Mucosa of rectum (tissue), 2 donors: Measurements from ENCODE around the gene GAP43.
"Not testable (repeated sequence)": the region's sequence is repeated elsewhere in the genome, so short reads cannot be mapped to it uniquely, and the experiment has no call there.

ENCODE experiments used
- H3K27ac ChIP-seq, 2 donors: one replicate each; pipeline ENCODE4 v1.7.0; 2013; ENCODE audit warnings: inconsistent platforms in 2 of 2, low read depth in 2 of 2, low read length in 2 of 2
- H3K27me3 ChIP-seq, 2 donors: one replicate each; pipeline ENCODE4 v1.7.0; 2013; ENCODE audit warnings: low read length in 2 of 2; ENCODE audit not compliant: control insufficient read depth in 2 of 2, insufficient read depth in 2 of 2
- H3K36me3 ChIP-seq, 2 donors: one replicate each; pipeline ENCODE4 v1.7.0; 2013; ENCODE audit warnings: low read length in 2 of 2; ENCODE audit not compliant: control insufficient read depth in 2 of 2, insufficient read depth in 2 of 2
- H3K4me1 ChIP-seq, 2 donors: one replicate each; pipeline ENCODE4 v1.7.0; 2013; ENCODE audit warnings: low read length in 2 of 2, mild to moderate bottlenecking in 1 of 2; ENCODE audit not compliant: control insufficient read depth in 2 of 2, insufficient read depth in 2 of 2
- H3K4me3 ChIP-seq, 2 donors: one replicate each; pipeline ENCODE4 v1.7.0; 2013; ENCODE audit warnings: low read length in 2 of 2
- H3K9ac ChIP-seq, 2 donors: one replicate each; pipeline ENCODE4 v1.7.0; 2013; ENCODE audit warnings: low read length in 2 of 2, low read depth in 1 of 2, mild to moderate bottlenecking in 1 of 2
- H3K9me3 ChIP-seq, 2 donors: one replicate each; pipeline ENCODE4 v1.7.0; 2013; ENCODE audit warnings: low read length in 2 of 2; ENCODE audit not compliant: control insufficient read depth in 2 of 2
- donor health status: healthy.
- donor health status: Normal muscosa, but diverticular disease.

GAP43 gene

DNA sequence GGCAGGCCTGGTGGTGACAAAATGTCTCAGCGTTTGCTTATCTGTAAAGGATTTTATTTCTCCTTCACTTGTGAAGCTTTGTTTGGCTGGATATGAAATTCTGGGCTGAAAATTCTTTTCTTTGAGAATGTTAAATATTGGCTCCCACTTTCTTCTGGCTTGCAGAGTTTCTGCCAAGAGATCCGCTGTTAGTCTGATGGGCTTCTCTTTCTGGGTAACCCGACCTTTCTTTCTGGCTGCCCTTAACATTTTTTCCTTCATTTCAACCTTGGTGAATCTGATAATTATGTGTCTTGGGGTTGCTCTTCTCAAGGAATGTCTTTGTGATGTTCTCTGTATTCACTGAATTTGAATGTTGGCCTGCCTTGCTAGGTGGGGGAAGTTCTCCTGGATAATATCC lies 113.0 kb downstream of the GAP43 start:
- not testable (repeated sequence) for H3K4me1 ChIP-seq, H3K9ac ChIP-seq, H3K27ac ChIP-seq, H3K36me3 ChIP-seq, H3K9me3 ChIP-seq, H3K27me3 ChIP-seq, H3K4me3 ChIP-seq

GRCh38 chr3:115741650-115742049 lies 118.3 kb downstream of the GAP43 start:
- H3K36me3 ChIP-seq: no peaks in the 10 kb centered on the region
- H3K4me1 ChIP-seq: no peaks in the 10 kb centered on the region
- no peak overlapping the region for H3K4me3 ChIP-seq
- H3K27ac ChIP-seq: no peak overlapping the region
- no peaks in the 10 kb centered on the region for H3K9me3 ChIP-seq
- no peak overlapping the region for H3K9ac ChIP-seq
- no peaks in the 10 kb centered on the region for H3K27me3 ChIP-seq

GRCh38 chr3:115744516-115744915 lies 121.2 kb downstream of the GAP43 start:
- H3K4me3 ChIP-seq, H3K4me1 ChIP-seq, H3K27me3 ChIP-seq, H3K27ac ChIP-seq, H3K9me3 ChIP-seq, H3K36me3 ChIP-seq, H3K9ac ChIP-seq: not testable (repeated sequence)

DNA sequence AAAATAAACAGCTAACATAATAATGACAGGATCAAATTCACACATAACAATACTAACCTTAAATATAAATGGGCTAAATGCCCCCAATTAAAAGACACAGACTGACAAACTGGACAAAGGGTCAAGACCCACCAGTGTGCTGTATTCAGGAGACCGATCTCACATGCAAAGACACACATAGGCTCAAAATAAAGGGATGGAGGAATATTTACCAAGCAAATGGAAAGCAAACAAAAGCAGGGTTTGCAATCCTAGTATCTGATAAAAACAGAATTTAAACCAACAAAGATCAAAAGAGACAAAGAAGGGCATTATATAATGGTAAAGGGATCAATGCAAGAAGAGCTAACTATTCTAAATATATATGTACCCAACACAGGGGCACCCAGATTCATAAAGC lies 129.7 kb downstream of the GAP43 start:
- H3K27ac ChIP-seq, H3K4me1 ChIP-seq, H3K9ac ChIP-seq, H3K27me3 ChIP-seq, H3K36me3 ChIP-seq, H3K4me3 ChIP-seq, H3K9me3 ChIP-seq: not testable (repeated sequence)

DNA sequence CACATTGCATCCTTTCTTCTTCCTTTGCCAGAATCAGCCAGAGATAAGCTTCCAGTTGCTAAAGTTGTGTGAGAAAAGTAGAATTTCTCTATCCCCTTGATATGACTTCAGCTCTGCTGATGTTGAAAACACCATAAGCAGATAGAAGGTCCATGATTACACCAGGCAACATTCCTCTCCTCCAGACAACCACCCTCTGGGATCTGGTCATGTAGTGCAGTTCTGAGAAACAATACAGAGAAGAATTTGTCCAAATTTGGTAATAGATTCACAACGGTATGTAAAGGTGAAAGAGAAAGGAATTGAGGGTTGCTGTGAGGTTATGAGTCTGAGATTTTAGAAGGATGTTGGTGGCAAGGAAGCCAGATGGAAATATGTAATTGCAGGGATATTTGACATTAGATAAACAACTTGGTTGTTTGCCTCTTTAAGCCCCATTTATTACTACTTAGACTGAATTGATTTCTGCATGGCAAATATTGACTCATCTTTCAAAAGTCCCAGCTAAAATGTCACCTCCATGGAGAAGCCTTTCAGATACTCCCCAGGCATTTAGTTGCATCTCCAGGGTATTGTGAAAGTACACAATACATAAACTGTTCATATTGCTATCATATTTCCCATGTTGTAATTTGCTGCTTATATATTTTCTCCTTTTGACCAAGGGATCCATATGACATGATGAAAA lies 134.9 kb downstream of the GAP43 start:
- H3K4me3 ChIP-seq: no peak overlapping the region
- no peaks in the 10 kb centered on the region for H3K36me3 ChIP-seq
- no peaks in the 10 kb centered on the region for H3K9me3 ChIP-seq
- no peaks in the 10 kb centered on the region for H3K4me1 ChIP-seq
- no peaks in the 10 kb centered on the region for H3K27me3 ChIP-seq
- H3K9ac ChIP-seq: no peak overlapping the region
- H3K27ac ChIP-seq: no peak overlapping the region

DNA sequence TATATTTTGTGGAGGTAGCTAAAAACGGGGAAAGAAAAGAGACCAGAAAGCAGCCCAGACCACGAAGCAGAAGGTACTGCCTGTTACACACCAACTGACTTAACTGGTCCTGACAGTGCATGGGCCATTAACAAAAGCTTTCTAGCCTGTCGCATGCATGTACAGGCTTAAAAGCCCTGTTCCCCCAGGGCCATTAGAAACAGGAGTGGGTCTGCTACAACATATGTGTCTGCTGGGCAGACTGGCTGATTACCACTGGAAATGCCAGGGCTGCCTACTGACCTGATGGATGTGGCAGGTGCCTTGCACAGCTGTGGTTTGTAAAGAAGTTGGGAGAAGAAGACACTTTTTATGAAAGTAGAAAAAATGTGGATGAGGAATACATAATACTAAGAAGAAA lies 137.4 kb downstream of the GAP43 start:
- Histone ChIP-seq H3K4me1 (no peaks in the 10 kb centered on the region), H3K9me3 (no peaks in the 10 kb centered on the region), H3K9ac (no peak overlapping the region), H3K27ac (no peak overlapping the region), H3K36me3 (no peaks in the 10 kb centered on the region), H3K27me3 (no peaks in the 10 kb centered on the region), H3K4me3 (no peak overlapping the region)

- Histone ChIP-seq H3K9ac (no peak overlapping the region), H3K9me3 (no peaks in the 10 kb centered on the region), H3K4me3 (no peak overlapping the region), H3K27ac (no peak overlapping the region), H3K36me3 (no peaks in the 10 kb centered on the region), H3K4me1 (no peaks in the 10 kb centered on the region), H3K27me3 (no peaks in the 10 kb centered on the region)
Measured at GRCh38 chr3:115761927-115762305, 138.6 kb downstream of the GAP43 start.

GRCh38 chr3:115766587-115767482 lies 143.5 kb downstream of the GAP43 start:
- H3K9ac ChIP-seq: no peak overlapping the region
- H3K4me3 ChIP-seq: no peak overlapping the region
- H3K9me3 ChIP-seq: no peaks in the 10 kb centered on the region
- H3K27ac ChIP-seq: no peak overlapping the region
- H3K4me1 ChIP-seq: no peaks in the 10 kb centered on the region
- no peaks in the 10 kb centered on the region for H3K27me3 ChIP-seq
- H3K36me3 ChIP-seq: no peaks in the 10 kb centered on the region

- Histone ChIP-seq H3K9me3 (no peaks in the 10 kb centered on the region), H3K4me3 (no peak overlapping the region), H3K27ac (no peak overlapping the region), H3K27me3 (no peaks in the 10 kb centered on the region), H3K9ac (no peak overlapping the region), H3K4me1 (no peaks in the 10 kb centered on the region), H3K36me3 (no peaks in the 10 kb centered on the region)
Measured at GRCh38 chr3:115768661-115769060, 145.4 kb downstream of the GAP43 start.
